ENCODE data around the gene SHPK.

Gene SHPK

GRCh38 chr17:3636154-3636907 lies at the start of gene SHPK, which contains the start of gene CTNS:
Gene SHPK, minus strand, starts transcription at chr17:3636250. Its CDS starts 31 bp downstream, at chr17:3636219.
Gene CTNS, plus strand, starts transcription at chr17:3636760. Its CDS starts 3,447 bp downstream, at chr17:3640207.
- DNase-seq: peak; percentile 96 to 98

GRCh38 chr17:3685174-3685573 lies 49.1 kb upstream of the SHPK start:
- no peak for DNase-seq

GRCh38 chr17:3683054-3683511 lies 47.0 kb upstream of the SHPK start:
- DNase-seq: peak; percentile 44 to 49

- no peak for DNase-seq
Observed at GRCh38 chr17:3682033-3682432, 46.0 kb upstream of the SHPK start.

GRCh38 chr17:3681565-3681964 lies 45.5 kb upstream of the SHPK start:
- no peak for DNase-seq

GRCh38 chr17:3681057-3681456 lies 45.0 kb upstream of the SHPK start:
- DNase-seq: no peak

GRCh38 chr17:3679531-3680126 lies 43.6 kb upstream of the SHPK start:
- no peak for DNase-seq

GRCh38 chr17:3678821-3679530 lies 42.9 kb upstream of the SHPK start:
- DNase-seq: no peak

- peak; percentile 75 to 87 for DNase-seq
Observed at GRCh38 chr17:3678095-3678820, 42.2 kb upstream of the SHPK start.

- DNase-seq: no peak
Observed at GRCh38 chr17:3675886-3676285, 39.8 kb upstream of the SHPK start.

- no peak for DNase-seq
Observed at GRCh38 chr17:3672571-3672970, 36.5 kb upstream of the SHPK start.

- DNase-seq: no peak
Observed at GRCh38 chr17:3669548-3669947, 33.5 kb upstream of the SHPK start.

- no peak for DNase-seq
Observed at GRCh38 chr17:3669085-3669347, 33.0 kb upstream of the SHPK start.

GRCh38 chr17:3668279-3669084 lies 32.4 kb upstream of the SHPK start, which contains the start of the genes EMC6 and TAX1BP3:
Gene EMC6, plus strand, starts transcription at chr17:3668812. Its CDS starts 335 bp downstream, at chr17:3669147.
Gene TAX1BP3, minus strand, starts transcription at chr17:3668578. Its CDS starts 52 bp downstream, at chr17:3668526.
- DNase-seq: peak; percentile 98 to 99

GRCh38 chr17:3667366-3668278 lies 31.6 kb upstream of the SHPK start:
- peak in 1 of 2 experiments; percentile 63 for DNase-seq

- DNase-seq: no peak
Observed at GRCh38 chr17:3666516-3666915, 30.5 kb upstream of the SHPK start.

GRCh38 chr17:3665834-3666233 lies 29.8 kb upstream of the SHPK start:
- no peak for DNase-seq

GRCh38 chr17:3663102-3664011 lies 27.3 kb upstream of the SHPK start:
- DNase-seq: no peak

- DNase-seq: no peak
Observed at GRCh38 chr17:3660311-3660891, 24.4 kb upstream of the SHPK start.

All from SHP77 (cell line).